Fibroblast of skin of right quadriceps (primary cell): Measurements from ENCODE around the gene RAD51B.
A peak's percentile ranks its signal among the peaks of the same experiment; 100 is the strongest.

Experiments used
- DNase-seq: peaks from one replicate; pipeline ENCODE4 v3.0.0-alpha.2; 2013

The RAD51B gene

GRCh38 chr14:68594737-68595380 is 775.3 kb downstream of the RAD51B start:
- no peak for DNase-seq

- no peak for DNase-seq
These were observed 776.6 kb downstream of the RAD51B start for GRCh38 chr14:68596211-68596610.

GRCh38 chr14:68596701-68597100 is 777.1 kb downstream of the RAD51B start:
- DNase-seq = no peak

- DNase-seq = no peak
These were observed 778.5 kb downstream of the RAD51B start for GRCh38 chr14:68598089-68598488.

GRCh38 chr14:68598621-68599447 is 779.3 kb downstream of the RAD51B start:
- DNase-seq = peak; percentile 66

- no peak for DNase-seq
These were observed 780.5 kb downstream of the RAD51B start for GRCh38 chr14:68599896-68600610.

GRCh38 chr14:68602507-68602906 is 782.9 kb downstream of the RAD51B start:
- no peak for DNase-seq

- DNase-seq = no peak
These were observed 784.2 kb downstream of the RAD51B start for GRCh38 chr14:68603533-68604360.

GRCh38 chr14:68604361-68604730 is 784.8 kb downstream of the RAD51B start:
- no peak for DNase-seq

- DNase-seq = no peak
These were observed 785.2 kb downstream of the RAD51B start for GRCh38 chr14:68604822-68605221.

- no peak for DNase-seq
These were observed 786.6 kb downstream of the RAD51B start for GRCh38 chr14:68606176-68606575.

- DNase-seq = no peak
These were observed 787.1 kb downstream of the RAD51B start for GRCh38 chr14:68606644-68607043.

GRCh38 chr14:68607081-68607866 is 787.7 kb downstream of the RAD51B start:
- no peak for DNase-seq

- DNase-seq = no peak
These were observed 788.4 kb downstream of the RAD51B start for GRCh38 chr14:68607867-68608573.

GRCh38 chr14:68608574-68608962 is 789.0 kb downstream of the RAD51B start:
- no peak for DNase-seq

GRCh38 chr14:68609012-68609411 is 789.4 kb downstream of the RAD51B start:
- no peak for DNase-seq

GRCh38 chr14:68610251-68610793 is 790.7 kb downstream of the RAD51B start:
- DNase-seq = no peak

- DNase-seq = no peak
These were observed 792.0 kb downstream of the RAD51B start for GRCh38 chr14:68611599-68611998.

GRCh38 chr14:68612049-68612448 is 792.5 kb downstream of the RAD51B start:
- DNase-seq = peak; percentile 11

- DNase-seq = peak; percentile 55
These were observed 796.8 kb downstream of the RAD51B start for GRCh38 chr14:68616221-68616902.
